Spleen (tissue), 7 donors: Measurements from ENCODE around the gene TRAF5.

Source experiments
- POLR2A ChIP-seq, 3 donors: fragments of 450-650 bp; IDR thresholded peaks; one replicate each; pipeline ENCODE4 v1.5.1; 2017; ENCODE audit warnings: antibody characterized with exemption in 3 of 3, mild to moderate bottlenecking in 1 of 3
- POLR2AphosphoS5 ChIP-seq, 3 donors: sonication (generic); formaldehyde crosslinking; IDR thresholded peaks; one replicate each; pipeline ENCODE4 v1.5.1; 2017; ENCODE audit warnings: antibody characterized with exemption in 3 of 3
- TF ChIP-seq, protein P1 (sequence below), 11 experiments: fragments of 200-600 bp in 7 of 11; fragments of 450-650 bp in 4 of 11; sonication (generic) in 4 of 11; IDR thresholded peaks in 8 of 11; conservative IDR thresholded peaks in 3 of 11; 1 replicate in 7 of 11; 2 replicates in 4 of 11; pipeline versions ENCODE4 v1.4.0 to v1.8.0; 2016 to 2021; ENCODE audit warnings: antibody characterized with exemption in 11 of 11, inconsistent platforms in 4 of 11, mild to moderate bottlenecking in 1 of 11
- donor health status: DM: no; HTN: no; CAD: no; lungs with moderate emphysema.
- donor health status: DM: no; HTN: no; CAD: no.
- donor health status: DM: no; HTN: no; CAD: no.

DNA sequence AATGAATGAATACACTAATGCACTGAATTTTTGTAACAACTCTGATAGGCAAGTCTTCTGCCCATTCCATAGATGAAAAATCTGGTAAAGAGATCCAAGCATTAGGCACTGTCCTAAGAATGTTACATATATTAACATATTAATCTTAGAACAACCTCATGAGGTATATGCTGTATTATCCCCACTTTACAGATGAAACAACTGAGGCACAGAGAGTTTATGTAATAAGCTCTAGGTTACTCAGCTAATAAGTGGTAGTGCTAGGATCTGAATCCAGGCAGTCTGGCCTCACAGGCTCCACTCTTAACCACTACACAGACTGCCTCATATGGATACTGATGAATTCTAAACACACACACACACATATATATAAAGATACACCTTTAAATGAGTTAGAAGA lies 52.8 kb downstream of the TRAF5 start:
- TF ChIP-seq, protein P1, sequence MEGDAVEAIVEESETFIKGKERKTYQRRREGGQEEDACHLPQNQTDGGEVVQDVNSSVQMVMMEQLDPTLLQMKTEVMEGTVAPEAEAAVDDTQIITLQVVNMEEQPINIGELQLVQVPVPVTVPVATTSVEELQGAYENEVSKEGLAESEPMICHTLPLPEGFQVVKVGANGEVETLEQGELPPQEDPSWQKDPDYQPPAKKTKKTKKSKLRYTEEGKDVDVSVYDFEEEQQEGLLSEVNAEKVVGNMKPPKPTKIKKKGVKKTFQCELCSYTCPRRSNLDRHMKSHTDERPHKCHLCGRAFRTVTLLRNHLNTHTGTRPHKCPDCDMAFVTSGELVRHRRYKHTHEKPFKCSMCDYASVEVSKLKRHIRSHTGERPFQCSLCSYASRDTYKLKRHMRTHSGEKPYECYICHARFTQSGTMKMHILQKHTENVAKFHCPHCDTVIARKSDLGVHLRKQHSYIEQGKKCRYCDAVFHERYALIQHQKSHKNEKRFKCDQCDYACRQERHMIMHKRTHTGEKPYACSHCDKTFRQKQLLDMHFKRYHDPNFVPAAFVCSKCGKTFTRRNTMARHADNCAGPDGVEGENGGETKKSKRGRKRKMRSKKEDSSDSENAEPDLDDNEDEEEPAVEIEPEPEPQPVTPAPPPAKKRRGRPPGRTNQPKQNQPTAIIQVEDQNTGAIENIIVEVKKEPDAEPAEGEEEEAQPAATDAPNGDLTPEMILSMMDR (IDR thresholded peaks at IDR 0.05 in 8 of 11, conservative IDR thresholded peaks at IDR 0.05 in 3 of 11): no peak
- TF ChIP-seq POLR2A (IDR thresholded peaks at IDR 0.05) (no peak), POLR2AphosphoS5 (IDR thresholded peaks at IDR 0.05) (no peak)
